ENCODE measurements around the gene OCEL1.
"Not testable (repeated sequence)": the region's sequence is repeated elsewhere in the genome, so short reads cannot be mapped to it uniquely, and the experiment has no call there.

The OCEL1 gene

GRCh38 chr19:17264641-17264979 is 38.6 kb downstream of the OCEL1 start, which contains the start of gene USHBP1:
Gene USHBP1, minus strand, starts transcription at chr19:17264745. Its CDS starts 446 bp downstream, at chr19:17264299.
- no peak for DNase-seq
- ChIA-PET CTCF (interaction anchor here (0.9 to 14.3 kb wide), 7 partner anchors 9 to 125 kb away, joined by 3 to 183 read pairs (median 4); partner anchors contain the start of gene ANKLE1), POLR2A (no interaction called here)
- H3K4me3 ChIP-seq (ENCODE audit: control insufficient read depth in 1 of 7, extremely low read depth in 1 of 7, insufficient read depth in 4 of 7, low read depth in 2 of 7, low read length in 6 of 7), result no peak within 1 kb of the TSS
- no peaks in the 10 kb centered on the region for H3K27me3 ChIP-seq (replicated peaks in 2 of 5; ENCODE audit: control insufficient read depth in 4 of 5, insufficient read depth in 5 of 5, low read length in 4 of 5)
- H3K36me3 ChIP-seq (ENCODE audit: control insufficient read depth in 4 of 4, insufficient read depth in 4 of 4, low read length in 3 of 4), result peaks cover 0 to 7% (median 4%) of the 10 kb centered on the region in 4 experiments
- H3K27ac ChIP-seq (ENCODE audit: insufficient read depth in 1 of 2, low read depth in 1 of 2, low read length in 2 of 2, poor library complexity in 1 of 2, severe bottlenecking in 2 of 2), result no peak within 1 kb of the TSS
- H3K9me3 ChIP-seq (ENCODE audit: control extremely low read depth in 1 of 5, control insufficient read depth in 4 of 5, insufficient read depth in 2 of 5, low read depth in 1 of 5, low read length in 4 of 5), result peaks cover 0 to 10% (median 6%) of the 10 kb centered on the region in 5 experiments
- H3K4me1 ChIP-seq (ENCODE audit: control extremely low read depth in 1 of 4, control insufficient read depth in 4 of 4, insufficient read depth in 4 of 4, low read length in 3 of 4), result peaks cover 10 to 34% (median 25%) of the 10 kb centered on the region in 4 experiments
- WGBS (ENCODE audit: insufficient coverage), result 27% methylated on average over 4 of the region's 5 CpGs

- H3K27me3 ChIP-seq (replicated peaks in 2 of 5; ENCODE audit: control insufficient read depth in 4 of 5, insufficient read depth in 5 of 5, low read length in 4 of 5), result no peaks in the 10 kb centered on the region
- no peak for DNase-seq
- ChIA-PET POLR2A (no interaction called here), CTCF (interaction anchor here (2.8 to 14.3 kb wide), 2 partner anchors 20 to 51 kb away, joined by 11 to 183 read pairs; partner anchors contain the start of genes ANKLE1 and USE1)
- H3K36me3 ChIP-seq (ENCODE audit: control insufficient read depth in 4 of 4, insufficient read depth in 4 of 4, low read length in 3 of 4), result peaks cover 2 to 9% (median 6%) of the 10 kb centered on the region in 4 experiments
- 100% methylated on average over 4 of the region's 7 CpGs for WGBS (ENCODE audit: insufficient coverage)
- no peaks in the 10 kb centered on the region for H3K9me3 ChIP-seq (ENCODE audit: control extremely low read depth in 1 of 5, control insufficient read depth in 4 of 5, insufficient read depth in 2 of 5, low read depth in 1 of 5, low read length in 4 of 5)
- no peak overlapping the region for H3K4me3 ChIP-seq (ENCODE audit: control insufficient read depth in 1 of 7, extremely low read depth in 1 of 7, insufficient read depth in 4 of 7, low read depth in 2 of 7, low read length in 6 of 7)
- peaks cover 10 to 33% (median 25%) of the 10 kb centered on the region in 4 experiments for H3K4me1 ChIP-seq (ENCODE audit: control extremely low read depth in 1 of 4, control insufficient read depth in 4 of 4, insufficient read depth in 4 of 4, low read length in 3 of 4)
- peak overlapping the region in 1 of 2 experiments; percentile 75 for H3K27ac ChIP-seq (ENCODE audit: insufficient read depth in 1 of 2, low read depth in 1 of 2, low read length in 2 of 2, poor library complexity in 1 of 2, severe bottlenecking in 2 of 2)
These were observed 40.0 kb downstream of the OCEL1 start for GRCh38 chr19:17266026-17266425.

- H3K4me3 ChIP-seq (ENCODE audit: control insufficient read depth in 1 of 7, extremely low read depth in 1 of 7, insufficient read depth in 4 of 7, low read depth in 2 of 7, low read length in 6 of 7), result peak overlapping the region in 6 of 7 experiments; percentile 32 to 100 (median 54)
- no peaks in the 10 kb centered on the region for H3K27me3 ChIP-seq (replicated peaks in 2 of 5; ENCODE audit: control insufficient read depth in 4 of 5, insufficient read depth in 5 of 5, low read length in 4 of 5)
- peak overlapping the region; percentile 70 to 75 for H3K27ac ChIP-seq (ENCODE audit: insufficient read depth in 1 of 2, low read depth in 1 of 2, low read length in 2 of 2, poor library complexity in 1 of 2, severe bottlenecking in 2 of 2)
- H3K4me1 ChIP-seq (ENCODE audit: control extremely low read depth in 1 of 4, control insufficient read depth in 4 of 4, insufficient read depth in 4 of 4, low read length in 3 of 4), result peaks cover 10 to 32% (median 25%) of the 10 kb centered on the region in 4 experiments
- H3K36me3 ChIP-seq (ENCODE audit: control insufficient read depth in 4 of 4, insufficient read depth in 4 of 4, low read length in 3 of 4), result peaks cover 5 to 12% (median 11%) of the 10 kb centered on the region in 4 experiments
- CTCF ChIA-PET, result interaction anchor here (0.6 to 14.3 kb wide), 5 partner anchors 14 to 51 kb away, joined by 3 to 183 read pairs (median 3); partner anchors contain the start of genes ANKLE1 and USE1
- 36% methylated on average over 3 of the region's 12 CpGs for WGBS (ENCODE audit: insufficient coverage)
- H3K9me3 ChIP-seq (ENCODE audit: control extremely low read depth in 1 of 5, control insufficient read depth in 4 of 5, insufficient read depth in 2 of 5, low read depth in 1 of 5, low read length in 4 of 5), result no peaks in the 10 kb centered on the region
- POLR2A ChIA-PET, result interaction anchor here (0.7 to 1.0 kb wide), 2 partner anchors 31 to 51 kb away, joined by 3 read pairs; partner anchors contain the start of gene USE1
- peak; percentile 75 to 93 (median 83) for DNase-seq
These were observed 40.6 kb downstream of the OCEL1 start for GRCh38 chr19:17266589-17266974.

- Histone ChIP-seq H3K36me3 (ENCODE audit: control insufficient read depth in 4 of 4, insufficient read depth in 4 of 4, low read length in 3 of 4) (peaks cover 7 to 16% (median 13%) of the 10 kb centered on the region in 4 experiments), H3K4me1 (ENCODE audit: control extremely low read depth in 1 of 4, control insufficient read depth in 4 of 4, insufficient read depth in 4 of 4, low read length in 3 of 4) (peaks cover 10 to 32% (median 25%) of the 10 kb centered on the region in 4 experiments), H3K4me3 (ENCODE audit: control insufficient read depth in 1 of 7, extremely low read depth in 1 of 7, insufficient read depth in 4 of 7, low read depth in 2 of 7, low read length in 6 of 7) (peak within 1 kb of the TSS; percentile 73 to 100 (median 99)), H3K9me3 (ENCODE audit: control extremely low read depth in 1 of 5, control insufficient read depth in 4 of 5, insufficient read depth in 2 of 5, low read depth in 1 of 5, low read length in 4 of 5) (no peaks in the 10 kb centered on the region), H3K27ac (ENCODE audit: insufficient read depth in 1 of 2, low read depth in 1 of 2, low read length in 2 of 2, poor library complexity in 1 of 2, severe bottlenecking in 2 of 2) (peak within 1 kb of the TSS; percentile 70 to 90), H3K27me3 (replicated peaks in 2 of 5; ENCODE audit: control insufficient read depth in 4 of 5, insufficient read depth in 5 of 5, low read length in 4 of 5) (no peaks in the 10 kb centered on the region)
- ChIA-PET CTCF (interaction anchor here (0.6 to 14.3 kb wide), 6 partner anchors 10 to 52 kb away, joined by 3 to 183 read pairs (median 4); partner anchors contain the start of genes ANKLE1 and USE1), POLR2A (interaction anchor here (0.7 to 1.0 kb wide), 3 partner anchors 32 to 74 kb away, joined by 3 read pairs; partner anchors contain the start of gene USE1)
- WGBS (ENCODE audit: insufficient coverage), result under 1% methylated on average over 26 of the region's 27 CpGs
- DNase-seq, result peak; percentile 99 to 100 (median 100)
These were observed 41.2 kb downstream of the OCEL1 start, which contains the start of gene BABAM1 for GRCh38 chr19:17266975-17267788. Gene BABAM1, plus strand, starts transcription at chr19:17267443. Its CDS starts 1,364 bp downstream, at chr19:17268807.

GRCh38 chr19:17268754-17269153 is 42.7 kb downstream of the OCEL1 start:
- Histone ChIP-seq H3K36me3 (ENCODE audit: control insufficient read depth in 4 of 4, insufficient read depth in 4 of 4, low read length in 3 of 4) (peaks cover 10 to 23% (median 17%) of the 10 kb centered on the region in 4 experiments), H3K4me1 (ENCODE audit: control extremely low read depth in 1 of 4, control insufficient read depth in 4 of 4, insufficient read depth in 4 of 4, low read length in 3 of 4) (peaks cover 10 to 32% (median 25%) of the 10 kb centered on the region in 4 experiments), H3K4me3 (ENCODE audit: control insufficient read depth in 1 of 7, extremely low read depth in 1 of 7, insufficient read depth in 4 of 7, low read depth in 2 of 7, low read length in 6 of 7) (no peak overlapping the region), H3K27me3 (replicated peaks in 2 of 5; ENCODE audit: control insufficient read depth in 4 of 5, insufficient read depth in 5 of 5, low read length in 4 of 5) (no peaks in the 10 kb centered on the region), H3K27ac (ENCODE audit: insufficient read depth in 1 of 2, low read depth in 1 of 2, low read length in 2 of 2, poor library complexity in 1 of 2, severe bottlenecking in 2 of 2) (no peak overlapping the region), H3K9me3 (ENCODE audit: control extremely low read depth in 1 of 5, control insufficient read depth in 4 of 5, insufficient read depth in 2 of 5, low read depth in 1 of 5, low read length in 4 of 5) (no peaks in the 10 kb centered on the region)
- no peak for DNase-seq
- CTCF ChIA-PET, result interaction anchor here (1.0 kb wide), 1 partner anchor 67 kb away, joined by 4 read pairs; no protein-coding TSS in a partner anchor
- 96% methylated on average over 13 of the region's 13 CpGs for WGBS (ENCODE audit: insufficient coverage)
- POLR2A ChIA-PET, result no interaction called here

- H3K4me1 ChIP-seq (ENCODE audit: control extremely low read depth in 1 of 4, control insufficient read depth in 4 of 4, insufficient read depth in 4 of 4, low read length in 3 of 4); H3K27ac ChIP-seq (ENCODE audit: insufficient read depth in 1 of 2, low read depth in 1 of 2, low read length in 2 of 2, poor library complexity in 1 of 2, severe bottlenecking in 2 of 2); H3K4me3 ChIP-seq (ENCODE audit: control insufficient read depth in 1 of 7, extremely low read depth in 1 of 7, insufficient read depth in 4 of 7, low read depth in 2 of 7, low read length in 6 of 7); DNase-seq; POLR2A ChIA-PET; CTCF ChIA-PET; H3K27me3 ChIP-seq (replicated peaks in 2 of 5; ENCODE audit: control insufficient read depth in 4 of 5, insufficient read depth in 5 of 5, low read length in 4 of 5); H3K9me3 ChIP-seq (ENCODE audit: control extremely low read depth in 1 of 5, control insufficient read depth in 4 of 5, insufficient read depth in 2 of 5, low read depth in 1 of 5, low read length in 4 of 5): not testable (repeated sequence)
- H3K36me3 ChIP-seq (ENCODE audit: control insufficient read depth in 4 of 4, insufficient read depth in 4 of 4, low read length in 3 of 4), result peaks cover 20 to 63% (median 45%) of the 10 kb centered on the region in 4 experiments
- WGBS (ENCODE audit: insufficient coverage), result 100% methylated on average over 2 of the region's 3 CpGs
These were observed 48.9 kb downstream of the OCEL1 start for GRCh38 chr19:17274892-17275291.

Measured in common myeloid progenitor, CD34-positive (primary cell).